ENCODE measurements around the gene PNPLA5. TPM values are rescaled to one million over a fixed set of nuclear protein-coding genes. Genes with fewer than 3 reads are reported as not detected.
"Not testable (repeated sequence)": the region's sequence is repeated elsewhere in the genome, so short reads cannot be mapped to it uniquely, and the experiment has no call there.

Gene PNPLA5
- total RNA-seq, 4 donors from 2014 or later: not detected

GRCh38 chr22:43869799-43870198, 22.0 kb downstream of the PNPLA5 start:
- peaks cover 0 to 10% (median 5%) of the 10 kb centered on the region in 3 donors for H3K27me3 ChIP-seq
- no peak for TF ChIP-seq CTCF (IDR thresholded peaks at IDR 0.05 in 4 of 5, conservative IDR thresholded peaks at IDR 0.05 in 1 of 5)
- no peak for TF ChIP-seq POLR2A (IDR thresholded peaks at IDR 0.05)

DNA sequence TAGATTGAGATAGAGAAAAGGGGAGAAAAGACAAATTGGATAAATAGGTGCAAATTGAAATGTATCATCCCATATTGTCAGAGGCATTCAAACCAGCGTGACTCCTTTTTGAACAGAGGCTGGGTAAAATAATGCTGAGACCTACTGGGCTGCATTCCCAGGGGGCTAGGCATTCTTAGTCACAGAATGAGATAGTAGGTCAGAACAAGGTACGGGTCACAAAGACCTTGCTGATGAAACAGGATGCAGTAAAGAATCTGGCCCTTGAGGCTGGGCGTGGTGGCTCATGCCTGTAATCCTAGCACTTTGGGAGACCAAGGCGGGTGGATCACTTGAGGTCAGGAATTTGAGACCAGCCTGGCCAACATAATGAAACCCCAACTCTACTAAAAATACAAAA, 22.8 kb downstream of the PNPLA5 start:
- in situ Hi-C loops (cut with MboI; ENCODE audit: low sequenced_read_pairs in 4 of 4); H3K9me3 ChIP-seq; H3K4me1 ChIP-seq; ATAC-seq; H3K4me3 ChIP-seq; H3K36me3 ChIP-seq; H3K27ac ChIP-seq; intact Hi-C loops (cut with DNase I; ENCODE audit: low total_unique reads); DNase-seq: not testable (repeated sequence)
- H3K27me3 ChIP-seq: peaks cover 7 to 13% (median 7%) of the 10 kb centered on the region in 3 donors

More at GRCh38 chr22:43869799-43870198, 22.0 kb downstream of the PNPLA5 start:
- Histone ChIP-seq H3K36me3 (no peaks in the 10 kb centered on the region), H3K4me1 (no peaks in the 10 kb centered on the region), H3K27ac (no peak overlapping the region), H3K9me3 (no peaks in the 10 kb centered on the region), H3K4me3 (no peak overlapping the region)
- in situ Hi-C loops (cut with MboI; ENCODE audit: low sequenced_read_pairs in 4 of 4): no loop called here
- ATAC-seq (no peak), DNase-seq (no peak)
- intact Hi-C loops (cut with DNase I; ENCODE audit: low total_unique reads): no loop called here

GRCh38 chr22:43867839-43868635, 23.8 kb downstream of the PNPLA5 start:
- Histone ChIP-seq H3K4me1 (no peaks in the 10 kb centered on the region), H3K27ac (no peak overlapping the region), H3K27me3 (peaks cover 17 to 18% (median 17%) of the 10 kb centered on the region in 3 donors), H3K9me3 (no peaks in the 10 kb centered on the region), H3K4me3 (no peak overlapping the region), H3K36me3 (no peaks in the 10 kb centered on the region)
- intact Hi-C loops (cut with DNase I; ENCODE audit: low total_unique reads): no loop called here
- DNase-seq (peak in 1 of 2 donors; percentile 15), ATAC-seq (no peak)
- in situ Hi-C loops (cut with MboI; ENCODE audit: low sequenced_read_pairs in 4 of 4): no loop called here
- TF ChIP-seq CTCF (IDR thresholded peaks at IDR 0.05 in 4 of 5, conservative IDR thresholded peaks at IDR 0.05 in 1 of 5) (no peak), POLR2A (IDR thresholded peaks at IDR 0.05) (no peak)

DNA sequence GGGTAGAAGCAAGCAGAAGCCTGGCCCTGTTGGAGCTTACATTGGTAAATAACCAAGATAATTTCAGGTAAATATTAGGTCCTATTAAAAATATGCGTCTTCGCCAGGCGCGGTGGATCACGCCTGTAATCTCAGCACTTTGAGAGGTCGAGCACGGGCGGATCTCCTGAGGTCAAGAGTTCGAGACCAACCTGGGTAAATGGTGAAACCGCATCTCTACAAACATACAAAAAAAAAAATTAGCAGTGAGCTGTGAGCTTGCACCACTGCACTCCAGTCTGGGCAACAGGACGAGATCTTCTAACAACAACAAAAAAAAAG, 29.0 kb downstream of the PNPLA5 start:
- in situ Hi-C loops (cut with MboI; ENCODE audit: low sequenced_read_pairs in 4 of 4): no loop called here
- intact Hi-C loops (cut with DNase I; ENCODE audit: low total_unique reads): no loop called here
- Histone ChIP-seq H3K4me1 (no peaks in the 10 kb centered on the region), H3K27me3 (peaks cover 34 to 51% (median 46%) of the 10 kb centered on the region in 3 donors), H3K9me3 (no peaks in the 10 kb centered on the region), H3K36me3 (no peaks in the 10 kb centered on the region), H3K27ac (no peak overlapping the region), H3K4me3 (no peak overlapping the region)
- ATAC-seq: no peak
- TF ChIP-seq CTCF (IDR thresholded peaks at IDR 0.05 in 4 of 5, conservative IDR thresholded peaks at IDR 0.05 in 1 of 5): no peak
- no peak for TF ChIP-seq POLR2A (IDR thresholded peaks at IDR 0.05)
- peak in 1 of 2 donors; percentile 3 for DNase-seq

GRCh38 chr22:43862074-43862881, 29.5 kb downstream of the PNPLA5 start, which contains the start of gene SULT4A1:
TSS of gene SULT4A1 (minus strand) at chr22:43862513. CDS start at chr22:43862382, 131 bp downstream.
- Histone ChIP-seq H3K27ac (no peak within 1 kb of the TSS), H3K4me3 (no peak within 1 kb of the TSS), H3K27me3 (peaks cover 34 to 54% (median 46%) of the 10 kb centered on the region in 3 donors), H3K4me1 (no peaks in the 10 kb centered on the region), H3K36me3 (no peaks in the 10 kb centered on the region), H3K9me3 (no peaks in the 10 kb centered on the region)
- intact Hi-C loops (cut with DNase I; ENCODE audit: low total_unique reads) (no loop called here), in situ Hi-C loops (cut with MboI; ENCODE audit: low sequenced_read_pairs in 4 of 4) (no loop called here)
- ATAC-seq (no peak), DNase-seq (no peak)
- TF ChIP-seq POLR2A (IDR thresholded peaks at IDR 0.05) (no peak), CTCF (IDR thresholded peaks at IDR 0.05 in 4 of 5, conservative IDR thresholded peaks at IDR 0.05 in 1 of 5) (no peak)

Measured in gastrocnemius medialis (tissue), 4 donors.